Activated T-cell treated with anti-CD3 and anti-CD28 coated beads, Interleukin-2, amount 50 U/mL, for 24 hours (primary cell): ENCODE measurements around the gene ZC3H12C.

Experiments used
- DNase-seq: peaks from one replicate; pipeline ENCODE4 v3.0.0-alpha.2; 2020
- H3K27ac Mint-ChIP-seq: 2 replicates; pipeline ENCODE4 v1.8.0; 2020; ENCODE audit warnings: mild to moderate bottlenecking, mixed read lengths
- H3K27me3 Mint-ChIP-seq: 2 replicates; pipeline ENCODE4 v1.8.0; 2020; ENCODE audit warnings: mixed read lengths
- H3K36me3 Mint-ChIP-seq: 2 replicates; pipeline ENCODE4 v1.8.0; 2020; ENCODE audit warnings: low read depth, mixed read lengths
- H3K4me1 Mint-ChIP-seq: 2 replicates; pipeline ENCODE4 v1.8.0; 2020; ENCODE audit warnings: low read depth, mixed read lengths
- H3K4me3 Mint-ChIP-seq: 2 replicates; pipeline ENCODE4 v1.8.0; 2020; ENCODE audit warnings: mild to moderate bottlenecking, moderate library complexity, mixed read lengths
- H3K9me3 Mint-ChIP-seq: 2 replicates; pipeline ENCODE4 v1.8.0; 2020; ENCODE audit warnings: mixed read lengths

Gene ZC3H12C

DNA sequence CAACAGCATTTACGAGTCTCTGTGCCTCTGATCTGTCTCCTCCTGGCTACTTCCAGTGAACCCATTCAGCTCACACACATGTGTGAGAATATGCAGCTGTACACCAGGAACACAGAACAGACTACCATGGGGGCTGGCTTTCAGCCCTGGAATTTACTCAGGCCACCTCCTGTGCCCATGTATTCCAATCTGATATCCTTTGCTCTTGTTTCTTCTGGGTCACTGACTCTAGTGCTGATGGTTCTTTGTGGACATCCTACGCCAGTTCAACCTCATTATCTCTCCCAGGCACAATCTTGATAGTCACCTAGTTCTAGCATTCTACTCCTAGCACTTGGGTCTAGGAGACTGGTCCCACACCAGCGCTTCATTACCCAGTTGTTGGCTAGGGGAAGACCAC is 23.0 kb upstream of the ZC3H12C start:
- no peak for DNase-seq
- Mint-ChIP-seq H3K27me3 (peaks cover 31% of the 10 kb centered on the region), H3K27ac (no peak overlapping the region), H3K9me3 (no peaks in the 10 kb centered on the region), H3K4me1 (no peaks in the 10 kb centered on the region), H3K4me3 (no peak overlapping the region), H3K36me3 (no peaks in the 10 kb centered on the region)

DNA sequence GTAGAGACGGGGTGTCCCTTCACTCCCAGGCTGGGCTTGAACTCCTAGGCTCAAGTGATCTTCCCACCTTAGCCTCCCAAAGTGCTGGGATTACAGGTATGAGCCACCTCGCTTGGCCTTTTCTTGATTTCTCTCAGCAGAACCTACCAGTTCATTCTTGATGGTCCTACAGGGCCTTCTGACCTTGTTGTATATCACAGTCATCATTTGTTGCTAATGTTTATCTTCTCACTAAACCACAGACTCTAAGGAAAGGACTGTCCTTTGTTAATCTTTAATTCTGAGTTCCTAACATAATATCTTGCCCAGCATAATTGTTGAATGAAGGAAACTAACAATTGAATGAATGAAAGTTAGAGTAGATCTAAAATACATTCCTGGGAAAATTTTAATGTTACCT is 22.0 kb upstream of the ZC3H12C start:
- Mint-ChIP-seq H3K9me3 (no peaks in the 10 kb centered on the region), H3K36me3 (no peaks in the 10 kb centered on the region), H3K27ac (no peak overlapping the region), H3K4me1 (peaks cover under 1% of the 10 kb centered on the region), H3K27me3 (peaks cover 38% of the 10 kb centered on the region), H3K4me3 (no peak overlapping the region)
- DNase-seq = no peak

DNA sequence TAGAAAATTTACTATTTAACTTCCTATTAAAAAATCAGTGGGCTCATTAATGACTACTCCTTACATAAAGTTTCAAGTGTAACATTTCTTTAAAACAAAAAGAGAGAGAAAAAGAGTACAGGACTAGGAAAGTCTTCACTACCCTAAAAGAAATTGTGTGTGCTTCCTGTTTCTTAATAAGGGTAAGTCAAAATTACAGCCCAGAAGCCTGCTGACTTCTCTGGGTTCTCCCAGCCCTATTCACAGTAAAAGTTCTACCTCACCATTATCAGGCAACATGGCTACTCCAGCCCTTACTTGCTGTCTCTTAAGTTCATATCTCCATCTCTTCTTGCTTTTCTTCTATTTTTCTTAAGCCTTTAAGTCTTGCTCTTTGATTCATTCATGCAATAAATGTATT is 20.3 kb upstream of the ZC3H12C start:
- peaks cover 9% of the 10 kb centered on the region for H3K4me1 Mint-ChIP-seq
- H3K27me3 Mint-ChIP-seq = peaks cover 47% of the 10 kb centered on the region
- H3K36me3 Mint-ChIP-seq = no peaks in the 10 kb centered on the region
- H3K27ac Mint-ChIP-seq = no peak overlapping the region
- no peak for DNase-seq
- no peak overlapping the region for H3K4me3 Mint-ChIP-seq
- H3K9me3 Mint-ChIP-seq = no peaks in the 10 kb centered on the region

DNA sequence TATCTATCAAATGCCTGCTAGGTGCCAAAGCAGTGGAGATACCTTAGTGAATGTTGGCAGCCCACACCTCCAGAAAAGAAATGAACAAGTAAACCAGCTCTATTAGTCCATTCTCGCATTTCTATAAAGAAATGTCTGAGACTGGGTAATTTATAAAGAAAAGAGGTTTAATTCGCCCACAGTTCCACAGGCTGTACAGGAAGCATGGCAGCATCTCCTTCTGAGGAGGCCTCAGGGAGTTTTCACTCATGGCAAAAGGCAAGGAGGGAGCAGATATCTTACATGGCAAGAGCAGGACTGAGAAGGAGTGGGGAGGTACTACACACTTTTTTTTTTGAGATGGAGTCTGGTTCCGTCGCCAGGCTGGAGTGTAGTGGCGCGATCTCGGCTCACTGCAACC is 18.7 kb upstream of the ZC3H12C start:
- Mint-ChIP-seq H3K4me3 (no peak overlapping the region), H3K36me3 (no peaks in the 10 kb centered on the region), H3K9me3 (no peaks in the 10 kb centered on the region), H3K27me3 (peaks cover 47% of the 10 kb centered on the region), H3K4me1 (peaks cover 13% of the 10 kb centered on the region), H3K27ac (no peak overlapping the region)
- DNase-seq = no peak

DNA sequence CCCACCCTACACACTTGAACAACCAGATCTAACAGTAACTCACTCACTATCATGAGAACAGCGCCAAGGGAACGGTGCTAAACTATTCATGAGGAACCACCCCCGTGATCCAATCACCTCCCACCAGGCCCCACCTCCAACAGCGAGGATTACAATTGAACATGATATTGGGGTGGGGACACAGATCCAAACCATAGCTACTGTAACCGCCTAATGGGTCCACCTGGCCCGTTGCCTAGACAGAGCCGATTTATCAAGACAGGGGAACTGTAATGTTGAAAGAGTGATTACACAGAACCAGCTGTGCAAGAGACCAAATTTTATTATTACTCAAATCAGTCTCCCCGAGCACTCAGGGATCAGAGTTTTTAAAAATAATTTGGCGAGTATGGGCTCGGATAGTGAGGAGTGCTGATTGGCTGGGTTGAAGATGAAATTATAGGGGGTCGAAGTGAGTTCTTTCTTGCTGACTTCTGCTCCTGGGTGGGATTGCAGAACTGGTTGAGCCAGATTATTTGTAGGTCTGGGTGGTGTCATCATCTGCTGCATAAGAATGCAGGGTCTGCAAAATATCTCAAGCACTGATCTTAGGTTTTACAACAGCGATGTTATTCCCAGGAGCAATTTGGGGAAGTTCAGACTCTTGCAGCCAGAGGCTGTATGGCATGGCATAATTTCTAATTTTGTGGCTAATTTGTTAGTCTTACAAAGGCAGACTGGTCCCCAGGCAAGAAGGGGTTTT is 17.9 kb upstream of the ZC3H12C start:
- Mint-ChIP-seq H3K27me3 (peaks cover 44% of the 10 kb centered on the region), H3K4me3 (no peak overlapping the region), H3K27ac (no peak overlapping the region), H3K36me3 (no peaks in the 10 kb centered on the region), H3K4me1 (peaks cover 13% of the 10 kb centered on the region), H3K9me3 (peaks cover 2% of the 10 kb centered on the region)
- DNase-seq = no peak

DNA sequence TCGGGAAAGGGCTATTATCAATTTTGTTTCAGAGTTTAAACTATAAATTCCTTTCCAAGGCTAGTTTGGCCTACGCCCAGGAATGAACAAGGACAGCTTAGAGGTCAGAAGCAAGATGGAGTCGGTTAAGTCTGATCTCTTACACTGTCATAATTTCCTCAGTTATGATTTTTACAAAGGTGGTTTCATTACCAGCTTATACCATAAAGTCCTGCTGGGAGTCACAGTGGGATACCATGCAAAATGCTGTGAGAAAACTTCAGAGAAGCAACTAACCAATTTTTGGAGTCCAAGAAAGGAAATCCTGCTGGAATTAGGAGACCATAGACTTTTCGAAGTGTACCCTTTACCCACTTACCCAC is 17.4 kb upstream of the ZC3H12C start:
- no peak overlapping the region for H3K27ac Mint-ChIP-seq
- H3K36me3 Mint-ChIP-seq = no peaks in the 10 kb centered on the region

GRCh38 chr11:110076371-110076965 is 16.7 kb upstream of the ZC3H12C start:
- H3K4me3 Mint-ChIP-seq = no peak overlapping the region
- H3K36me3 Mint-ChIP-seq = no peaks in the 10 kb centered on the region
- H3K27ac Mint-ChIP-seq = no peak overlapping the region
- H3K9me3 Mint-ChIP-seq = peaks cover 2% of the 10 kb centered on the region
- H3K4me1 Mint-ChIP-seq = peaks cover 16% of the 10 kb centered on the region
- DNase-seq = no peak
- H3K27me3 Mint-ChIP-seq = peaks cover 35% of the 10 kb centered on the region

More for the DNA sequence above, 17.4 kb upstream of the ZC3H12C start:
- H3K4me3 Mint-ChIP-seq = no peak overlapping the region
- H3K9me3 Mint-ChIP-seq = peaks cover 2% of the 10 kb centered on the region
- DNase-seq = no peak
- H3K4me1 Mint-ChIP-seq = peaks cover 13% of the 10 kb centered on the region
- peaks cover 38% of the 10 kb centered on the region for H3K27me3 Mint-ChIP-seq

DNA sequence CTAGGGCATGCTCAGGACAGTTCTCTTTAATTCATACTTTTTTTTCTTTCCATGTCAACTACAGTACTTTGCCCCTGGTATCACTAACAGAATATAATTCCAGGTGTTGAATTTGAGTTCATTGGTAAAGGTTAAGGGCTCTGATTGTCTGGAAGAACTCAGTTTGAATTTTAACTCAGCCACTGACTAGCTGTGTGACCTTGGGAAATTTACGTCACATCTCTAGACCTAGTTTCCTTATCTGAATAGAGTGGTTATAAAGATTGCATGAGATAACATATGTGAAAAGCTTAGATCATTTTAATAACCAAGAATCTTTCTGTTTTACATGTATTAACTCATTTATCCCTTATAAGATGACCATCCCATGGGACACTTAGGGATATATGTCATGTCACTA is 15.8 kb upstream of the ZC3H12C start:
- H3K4me3 Mint-ChIP-seq = no peak overlapping the region
- H3K27me3 Mint-ChIP-seq = peaks cover 33% of the 10 kb centered on the region
- no peak for DNase-seq
- H3K4me1 Mint-ChIP-seq = peaks cover 20% of the 10 kb centered on the region
- H3K9me3 Mint-ChIP-seq = peaks cover 2% of the 10 kb centered on the region
- H3K27ac Mint-ChIP-seq = peak overlapping the region; percentile 66
- H3K36me3 Mint-ChIP-seq = no peaks in the 10 kb centered on the region

DNA sequence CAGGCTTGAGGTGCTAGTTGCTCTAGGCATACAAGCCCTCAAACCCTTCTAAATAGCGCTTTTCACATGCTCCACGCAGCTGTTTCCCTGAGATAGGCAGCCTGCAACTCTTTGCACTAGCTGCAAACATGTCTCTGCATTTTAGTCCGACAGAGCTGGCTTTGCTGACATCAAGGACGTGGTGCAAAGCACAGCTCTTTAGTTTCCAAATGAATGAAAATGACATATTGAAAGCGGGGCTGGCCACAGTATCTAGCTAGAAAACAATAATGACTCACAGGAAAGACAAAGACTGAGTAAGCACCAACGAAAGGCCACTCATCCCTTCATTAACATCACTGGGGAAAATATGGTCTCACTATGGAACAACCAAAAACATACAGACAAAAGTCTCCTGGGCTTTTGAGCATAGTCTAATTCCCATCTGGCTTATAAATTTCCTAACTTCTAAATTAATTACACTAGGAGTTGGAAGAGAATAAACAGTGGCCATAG is 15.3 kb upstream of the ZC3H12C start:
- Mint-ChIP-seq H3K4me1 (peaks cover 20% of the 10 kb centered on the region), H3K9me3 (peaks cover 2% of the 10 kb centered on the region), H3K27me3 (peaks cover 33% of the 10 kb centered on the region), H3K36me3 (no peaks in the 10 kb centered on the region), H3K27ac (peak overlapping the region; percentile 66), H3K4me3 (no peak overlapping the region)
- DNase-seq = no peak

- H3K4me1 Mint-ChIP-seq = peaks cover 20% of the 10 kb centered on the region
- peaks cover 27% of the 10 kb centered on the region for H3K27me3 Mint-ChIP-seq
- no peak overlapping the region for H3K4me3 Mint-ChIP-seq
- no peak for DNase-seq
- no peaks in the 10 kb centered on the region for H3K36me3 Mint-ChIP-seq
- H3K9me3 Mint-ChIP-seq = peaks cover 2% of the 10 kb centered on the region
- H3K27ac Mint-ChIP-seq = no peak overlapping the region
Observed at GRCh38 chr11:110078923-110079544, 14.2 kb upstream of the ZC3H12C start.

DNA sequence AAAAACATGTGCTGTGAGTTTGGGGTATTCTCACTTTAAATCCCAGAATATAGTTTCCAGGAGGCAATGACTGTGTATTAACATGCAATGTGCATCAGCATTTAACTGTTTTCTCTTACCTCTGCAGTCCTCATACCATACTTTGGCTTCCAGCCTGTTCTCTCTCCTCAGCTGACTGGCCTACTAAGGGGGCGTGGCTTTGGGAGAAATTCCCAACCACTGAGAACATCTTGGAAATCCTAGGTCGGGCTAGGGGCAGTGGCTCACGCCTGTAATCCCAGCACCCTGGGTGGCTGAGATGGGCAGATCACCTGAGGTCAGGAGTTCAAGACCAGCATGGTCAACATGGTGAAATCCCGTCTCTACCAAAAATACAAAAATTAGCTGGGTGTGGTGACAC is 13.5 kb upstream of the ZC3H12C start:
- no peak for DNase-seq
- Mint-ChIP-seq H3K4me3 (no peak overlapping the region), H3K27me3 (peaks cover 25% of the 10 kb centered on the region), H3K4me1 (peaks cover 20% of the 10 kb centered on the region), H3K27ac (no peak overlapping the region), H3K36me3 (no peaks in the 10 kb centered on the region), H3K9me3 (peaks cover 2% of the 10 kb centered on the region)

- peaks cover 19% of the 10 kb centered on the region for H3K27me3 Mint-ChIP-seq
- H3K27ac Mint-ChIP-seq = peak overlapping the region; percentile 32
- no peak overlapping the region for H3K4me3 Mint-ChIP-seq
- DNase-seq = no peak
- H3K4me1 Mint-ChIP-seq = peaks cover 19% of the 10 kb centered on the region
- H3K36me3 Mint-ChIP-seq = no peaks in the 10 kb centered on the region
- peaks cover 2% of the 10 kb centered on the region for H3K9me3 Mint-ChIP-seq
Observed at GRCh38 chr11:110081462-110082376, 11.5 kb upstream of the ZC3H12C start.

GRCh38 chr11:110082899-110083298 is 10.3 kb upstream of the ZC3H12C start:
- Mint-ChIP-seq H3K4me1 (peaks cover 11% of the 10 kb centered on the region), H3K36me3 (no peaks in the 10 kb centered on the region), H3K27ac (no peak overlapping the region), H3K9me3 (peaks cover 2% of the 10 kb centered on the region), H3K4me3 (no peak overlapping the region), H3K27me3 (peaks cover 22% of the 10 kb centered on the region)
- DNase-seq = no peak

GRCh38 chr11:110085255-110085838 is 7.8 kb upstream of the ZC3H12C start:
- H3K9me3 Mint-ChIP-seq = no peaks in the 10 kb centered on the region
- no peak overlapping the region for H3K4me3 Mint-ChIP-seq
- H3K4me1 Mint-ChIP-seq = peaks cover 7% of the 10 kb centered on the region
- peaks cover 22% of the 10 kb centered on the region for H3K27me3 Mint-ChIP-seq
- H3K27ac Mint-ChIP-seq = no peak overlapping the region
- H3K36me3 Mint-ChIP-seq = no peaks in the 10 kb centered on the region
- no peak for DNase-seq
